Measurements from ENCODE around the gene NFIL3. TPM values are rescaled to one million over a fixed set of nuclear protein-coding genes. Genes with fewer than 3 reads are reported as not detected.
A peak's percentile ranks its signal among the peaks of the same experiment; 100 is the strongest.

The NFIL3 gene
- total and polyA plus RNA-seq, 4 experiments from 2014 or later: 1.8 to 3.3 (median 2.6) TPM

- ChIA-PET CTCF (ENCODE audit: partially characterized antibody) (interaction anchor here (0.9 kb wide), 1 partner anchor 17 kb away, joined by 5 read pairs; no protein-coding TSS in a partner anchor), POLR2A (ENCODE audit: partially characterized antibody) (interaction anchor here (0.7 kb wide), 1 partner anchor 342 kb away, joined by 3 read pairs; no protein-coding TSS in a partner anchor)
- Mint-ChIP-seq H3K27me3 (peaks cover 6 to 14% of the 10 kb centered on the region in 2 donors), H3K4me1 (no peaks in the 10 kb centered on the region), H3K36me3 (no peaks in the 10 kb centered on the region), H3K4me3 (no peak overlapping the region), H3K9me3 (peaks cover 2 to 26% (median 16%) of the 10 kb centered on the region in 8 donors), H3K27ac (no peak overlapping the region)
- Histone ChIP-seq H3K4me3 (ENCODE audit: low read length in 2 of 2) (no peak overlapping the region), H3K4me1 (ENCODE audit: insufficient read depth, low read length) (no peaks in the 10 kb centered on the region), H3K27ac (ENCODE audit: low read depth, low read length) (no peak overlapping the region), H3K36me3 (ENCODE audit: insufficient read depth, low read length) (no peaks in the 10 kb centered on the region), H3K27me3 (ENCODE audit: insufficient read depth, low read length) (no peaks in the 10 kb centered on the region), H3K9me3 (ENCODE audit: control insufficient read depth in 1 of 2, low read length in 2 of 2) (peaks cover 0 to 5% of the 10 kb centered on the region in 2 donors)
- intact Hi-C loops (cut with micrococcal nuclease): no loop called here
- DNase-seq: no peak
Measured at GRCh38 chr9:91443994-91444392, 20.4 kb upstream of the NFIL3 start.

- Histone ChIP-seq H3K4me1 (ENCODE audit: insufficient read depth, low read length) (no peaks in the 10 kb centered on the region), H3K27ac (ENCODE audit: low read depth, low read length) (no peak overlapping the region), H3K27me3 (ENCODE audit: insufficient read depth, low read length) (no peaks in the 10 kb centered on the region), H3K4me3 (ENCODE audit: low read length in 2 of 2) (no peak overlapping the region), H3K36me3 (ENCODE audit: insufficient read depth, low read length) (no peaks in the 10 kb centered on the region), H3K9me3 (ENCODE audit: control insufficient read depth in 1 of 2, low read length in 2 of 2) (peaks cover 0 to 5% of the 10 kb centered on the region in 2 donors)
- ChIA-PET CTCF (ENCODE audit: partially characterized antibody) (interaction anchor here (0.9 kb wide), 1 partner anchor 17 kb away, joined by 5 read pairs; no protein-coding TSS in a partner anchor), POLR2A (ENCODE audit: partially characterized antibody) (interaction anchor here (0.7 kb wide), 1 partner anchor 342 kb away, joined by 3 read pairs; no protein-coding TSS in a partner anchor)
- no peaks in the 10 kb centered on the region for H3K36me3 Mint-ChIP-seq
- no peak overlapping the region for H3K4me3 Mint-ChIP-seq
- no peaks in the 10 kb centered on the region for H3K4me1 Mint-ChIP-seq
- H3K27ac Mint-ChIP-seq: no peak overlapping the region
- H3K9me3 Mint-ChIP-seq: peaks cover 2 to 26% (median 16%) of the 10 kb centered on the region in 8 donors
- intact Hi-C loops (cut with micrococcal nuclease): no loop called here
- no peak for DNase-seq
- peaks cover 6 to 14% of the 10 kb centered on the region in 2 donors for H3K27me3 Mint-ChIP-seq
Measured at GRCh38 chr9:91443321-91443993, 19.8 kb upstream of the NFIL3 start.

GRCh38 chr9:91436841-91437240, 13.2 kb upstream of the NFIL3 start:
- no peak overlapping the region for H3K27ac ChIP-seq (ENCODE audit: low read depth, low read length)
- H3K27me3 ChIP-seq (ENCODE audit: insufficient read depth, low read length): peaks cover 5% of the 10 kb centered on the region
- no peaks in the 10 kb centered on the region for H3K36me3 ChIP-seq (ENCODE audit: insufficient read depth, low read length)
- no peaks in the 10 kb centered on the region for H3K9me3 Mint-ChIP-seq
- no peaks in the 10 kb centered on the region for H3K36me3 Mint-ChIP-seq
- H3K4me3 Mint-ChIP-seq: no peak overlapping the region
- DNase-seq: no peak
- no peak overlapping the region for H3K4me3 ChIP-seq (ENCODE audit: low read length in 2 of 2)
- CTCF ChIA-PET (ENCODE audit: partially characterized antibody): interaction anchor here (1.1 kb wide), 1 partner anchor 398 kb away, joined by 3 read pairs; no protein-coding TSS in a partner anchor
- no peaks in the 10 kb centered on the region for H3K4me1 Mint-ChIP-seq
- no peaks in the 10 kb centered on the region for H3K4me1 ChIP-seq (ENCODE audit: insufficient read depth, low read length)
- no peak overlapping the region for H3K27ac Mint-ChIP-seq
- no peaks in the 10 kb centered on the region for H3K9me3 ChIP-seq (ENCODE audit: control insufficient read depth in 1 of 2, low read length in 2 of 2)
- intact Hi-C loops (cut with micrococcal nuclease): no loop called here
- POLR2A ChIA-PET (ENCODE audit: partially characterized antibody): no interaction called here
- H3K27me3 Mint-ChIP-seq: peaks cover 3 to 9% of the 10 kb centered on the region in 2 donors

- DNase-seq: peak in 2 of 5 donors; percentile 12 to 24
- CTCF ChIA-PET (ENCODE audit: partially characterized antibody): interaction anchor here (0.7 to 3.0 kb wide), 6 partner anchors 9 to 519 kb away, joined by 3 to 17 read pairs (median 4); no protein-coding TSS in a partner anchor
- intact Hi-C loops (cut with micrococcal nuclease): no loop called here
Measured at GRCh38 chr9:91433180-91433579, 9.5 kb upstream of the NFIL3 start.

GRCh38 chr9:91431485-91431884, 7.9 kb upstream of the NFIL3 start:
- H3K27ac Mint-ChIP-seq: no peak overlapping the region
- no peaks in the 10 kb centered on the region for H3K36me3 Mint-ChIP-seq
- CTCF ChIA-PET (ENCODE audit: partially characterized antibody): interaction anchor here (7.7 to 8.1 kb wide), 2 partner anchors 397 to 515 kb away, joined by 121 to 155 read pairs; no protein-coding TSS in a partner anchor
- POLR2A ChIA-PET (ENCODE audit: partially characterized antibody): no interaction called here
- H3K9me3 ChIP-seq (ENCODE audit: control insufficient read depth in 1 of 2, low read length in 2 of 2): no peaks in the 10 kb centered on the region
- intact Hi-C loops (cut with micrococcal nuclease): no loop called here
- no peak overlapping the region for H3K4me3 ChIP-seq (ENCODE audit: low read length in 2 of 2)
- H3K27me3 ChIP-seq (ENCODE audit: insufficient read depth, low read length): peaks cover 5% of the 10 kb centered on the region
- no peaks in the 10 kb centered on the region for H3K36me3 ChIP-seq (ENCODE audit: insufficient read depth, low read length)
- no peaks in the 10 kb centered on the region for H3K4me1 ChIP-seq (ENCODE audit: insufficient read depth, low read length)
- no peaks in the 10 kb centered on the region for H3K4me1 Mint-ChIP-seq
- H3K27me3 Mint-ChIP-seq: peaks cover 3 to 4% of the 10 kb centered on the region in 2 donors
- H3K4me3 Mint-ChIP-seq: no peak overlapping the region
- no peak overlapping the region for H3K27ac ChIP-seq (ENCODE audit: low read depth, low read length)
- H3K9me3 Mint-ChIP-seq: peaks cover 0 to 2% (median 0%) of the 10 kb centered on the region in 8 donors
- DNase-seq: no peak

More at GRCh38 chr9:91433180-91433579, 9.5 kb upstream of the NFIL3 start:
- no peak overlapping the region for H3K4me3 Mint-ChIP-seq
- no peaks in the 10 kb centered on the region for H3K36me3 Mint-ChIP-seq
- H3K9me3 Mint-ChIP-seq: peaks cover 0 to 2% (median 0%) of the 10 kb centered on the region in 8 donors
- H3K27me3 Mint-ChIP-seq: peaks cover 3 to 7% of the 10 kb centered on the region in 2 donors
- no peak overlapping the region for H3K4me3 ChIP-seq (ENCODE audit: low read length in 2 of 2)
- no peak overlapping the region for H3K27ac ChIP-seq (ENCODE audit: low read depth, low read length)
- H3K4me1 Mint-ChIP-seq: no peaks in the 10 kb centered on the region
- H3K36me3 ChIP-seq (ENCODE audit: insufficient read depth, low read length): no peaks in the 10 kb centered on the region
- H3K4me1 ChIP-seq (ENCODE audit: insufficient read depth, low read length): no peaks in the 10 kb centered on the region
- no peaks in the 10 kb centered on the region for H3K9me3 ChIP-seq (ENCODE audit: control insufficient read depth in 1 of 2, low read length in 2 of 2)
- POLR2A ChIA-PET (ENCODE audit: partially characterized antibody): no interaction called here
- H3K27me3 ChIP-seq (ENCODE audit: insufficient read depth, low read length): peaks cover 5% of the 10 kb centered on the region
- no peak overlapping the region for H3K27ac Mint-ChIP-seq

- Mint-ChIP-seq H3K27me3 (peaks cover 4 to 6% of the 10 kb centered on the region in 2 donors), H3K9me3 (peaks cover 0 to 2% (median 0%) of the 10 kb centered on the region in 8 donors), H3K4me3 (no peak overlapping the region), H3K27ac (peak overlapping the region in 1 of 7 donors; percentile 69), H3K36me3 (peaks cover 0 to 8% of the 10 kb centered on the region in 2 donors), H3K4me1 (peaks cover 16 to 18% (median 18%) of the 10 kb centered on the region in 4 donors)
- ChIA-PET CTCF (ENCODE audit: partially characterized antibody) (interaction anchor here (0.8 to 8.1 kb wide), 4 partner anchors 12 to 513 kb away, joined by 3 to 155 read pairs (median 62); no protein-coding TSS in a partner anchor), POLR2A (ENCODE audit: partially characterized antibody) (no interaction called here)
- no peak overlapping the region for H3K27ac ChIP-seq (ENCODE audit: low read depth, low read length)
- no peaks in the 10 kb centered on the region for H3K36me3 ChIP-seq (ENCODE audit: insufficient read depth, low read length)
- intact Hi-C loops (cut with micrococcal nuclease): loop anchor here (5.0 to 10.0 kb wide), 2 partner anchors 298 to 895 kb away; partner anchors contain the start of genes CENPP and NOL8
- no peak overlapping the region for H3K4me3 ChIP-seq (ENCODE audit: low read length in 2 of 2)
- H3K4me1 ChIP-seq (ENCODE audit: insufficient read depth, low read length): peaks cover 15% of the 10 kb centered on the region
- DNase-seq: no peak
- no peaks in the 10 kb centered on the region for H3K9me3 ChIP-seq (ENCODE audit: control insufficient read depth in 1 of 2, low read length in 2 of 2)
- H3K27me3 ChIP-seq (ENCODE audit: insufficient read depth, low read length): peaks cover 5% of the 10 kb centered on the region
Measured at GRCh38 chr9:91429501-91429900, 5.9 kb upstream of the NFIL3 start.

- Mint-ChIP-seq H3K27me3 (peaks cover 4 to 6% of the 10 kb centered on the region in 2 donors), H3K9me3 (peaks cover 0 to 2% (median 0%) of the 10 kb centered on the region in 8 donors), H3K27ac (no peak overlapping the region), H3K4me3 (no peak overlapping the region), H3K4me1 (peaks cover 16 to 19% (median 19%) of the 10 kb centered on the region in 4 donors), H3K36me3 (peaks cover 0 to 9% of the 10 kb centered on the region in 2 donors)
- POLR2A ChIA-PET (ENCODE audit: partially characterized antibody): no interaction called here
- H3K36me3 ChIP-seq (ENCODE audit: insufficient read depth, low read length): no peaks in the 10 kb centered on the region
- peaks cover 5% of the 10 kb centered on the region for H3K27me3 ChIP-seq (ENCODE audit: insufficient read depth, low read length)
- no peak overlapping the region for H3K4me3 ChIP-seq (ENCODE audit: low read length in 2 of 2)
- no peaks in the 10 kb centered on the region for H3K9me3 ChIP-seq (ENCODE audit: control insufficient read depth in 1 of 2, low read length in 2 of 2)
- H3K4me1 ChIP-seq (ENCODE audit: insufficient read depth, low read length): peaks cover 16% of the 10 kb centered on the region
- H3K27ac ChIP-seq (ENCODE audit: low read depth, low read length): no peak overlapping the region
- no peak for DNase-seq
- CTCF ChIA-PET (ENCODE audit: partially characterized antibody): interaction anchor here (1.2 to 8.1 kb wide), 3 partner anchors 21 to 513 kb away, joined by 3 to 155 read pairs (median 121); no protein-coding TSS in a partner anchor
- intact Hi-C loops (cut with micrococcal nuclease): loop anchor here (5.0 to 10.0 kb wide), 2 partner anchors 298 to 896 kb away; partner anchors contain the start of genes CENPP and NOL8
Measured at GRCh38 chr9:91428927-91429351, 5.3 kb upstream of the NFIL3 start.
